ENCODE data around the gene SHROOM2. TPM values are rescaled to one million over a fixed set of nuclear protein-coding genes. Genes with fewer than 3 reads are reported as not detected.

The SHROOM2 gene
- polyA plus RNA-seq, 1 donor (not counting 4 experiments of a cell fraction or from before 2014, with no cell fraction given): 3.3 TPM

GRCh38 chrX:9905288-9905687 lies 119.1 kb downstream of the SHROOM2 start:
- Histone ChIP-seq H3K9me1 (ENCODE audit: control insufficient read depth, extremely low read depth, insufficient read depth, low read length) (no peaks in the 10 kb centered on the region), H3K27ac (ENCODE audit: control insufficient read depth, insufficient read depth, low read length) (no peak overlapping the region), H3K9me3 (ENCODE audit: control insufficient read depth, low read depth, low read length) (no peaks in the 10 kb centered on the region), H3K4me2 (ENCODE audit: control insufficient read depth, extremely low read depth, insufficient read depth, low read depth, low read length) (no peak overlapping the region), H3K36me3 (ENCODE audit: control insufficient read depth in 2 of 2, extremely low read depth in 1 of 2, insufficient read depth in 2 of 2, low read length in 2 of 2) (no peaks in the 10 kb centered on the region), H3K4me3 (ENCODE audit: control insufficient read depth in 2 of 3, extremely low read depth in 1 of 3, insufficient read depth in 2 of 3, low read depth in 1 of 3, low read length in 3 of 3) (no peak overlapping the region), H3K79me2 (ENCODE audit: control insufficient read depth, insufficient read depth, low read length) (no peaks in the 10 kb centered on the region), H3K4me1 (ENCODE audit: control insufficient read depth, extremely low read depth, insufficient read depth, low read length) (peaks cover 26% of the 10 kb centered on the region), H3K27me3 (ENCODE audit: control insufficient read depth, extremely low read depth, insufficient read depth, low read length) (no peaks in the 10 kb centered on the region), H2AFZ (ENCODE audit: control insufficient read depth, low read length) (no peak overlapping the region), H4K20me1 (ENCODE audit: control insufficient read depth, extremely low read depth, insufficient read depth, low read length) (no peaks in the 10 kb centered on the region), H3K9ac (ENCODE audit: control insufficient read depth, extremely low read depth, insufficient read depth, low read length) (no peak overlapping the region)
- TF ChIP-seq EZH2 (IDR thresholded peaks at IDR 0.05; ENCODE audit: low read length) (no peak), CTCF (optimal IDR thresholded peaks at IDR 0.05 in 1 of 3, IDR thresholded peaks at IDR 0.05 in 1 of 3, conservative IDR thresholded peaks at IDR 0.05 in 1 of 3; ENCODE audit: extremely low read depth in 1 of 3, insufficient read depth in 2 of 3, low read length in 3 of 3) (no peak)
- no peak for DNase-seq (ENCODE audit: low read depth, low spot score)
- dilution Hi-C loops (cut with MboI; ENCODE audit: extremely low pct_ligation_motif_present, low sequenced_read_pairs): no loop called here
- FAIRE-seq: no peak

GRCh38 chrX:9905721-9906120 lies 119.5 kb downstream of the SHROOM2 start:
- Histone ChIP-seq H3K9me1 (ENCODE audit: control insufficient read depth, extremely low read depth, insufficient read depth, low read length) (no peaks in the 10 kb centered on the region), H3K9ac (ENCODE audit: control insufficient read depth, extremely low read depth, insufficient read depth, low read length) (no peak overlapping the region), H3K4me2 (ENCODE audit: control insufficient read depth, extremely low read depth, insufficient read depth, low read depth, low read length) (no peak overlapping the region), H3K27ac (ENCODE audit: control insufficient read depth, insufficient read depth, low read length) (no peak overlapping the region), H3K27me3 (ENCODE audit: control insufficient read depth, extremely low read depth, insufficient read depth, low read length) (no peaks in the 10 kb centered on the region), H2AFZ (ENCODE audit: control insufficient read depth, low read length) (no peak overlapping the region), H3K79me2 (ENCODE audit: control insufficient read depth, insufficient read depth, low read length) (no peaks in the 10 kb centered on the region), H3K4me1 (ENCODE audit: control insufficient read depth, extremely low read depth, insufficient read depth, low read length) (peaks cover 26% of the 10 kb centered on the region), H4K20me1 (ENCODE audit: control insufficient read depth, extremely low read depth, insufficient read depth, low read length) (no peaks in the 10 kb centered on the region), H3K36me3 (ENCODE audit: control insufficient read depth in 2 of 2, extremely low read depth in 1 of 2, insufficient read depth in 2 of 2, low read length in 2 of 2) (no peaks in the 10 kb centered on the region), H3K4me3 (ENCODE audit: control insufficient read depth in 2 of 3, extremely low read depth in 1 of 3, insufficient read depth in 2 of 3, low read depth in 1 of 3, low read length in 3 of 3) (no peak overlapping the region), H3K9me3 (ENCODE audit: control insufficient read depth, low read depth, low read length) (no peaks in the 10 kb centered on the region)
- FAIRE-seq (no peak), DNase-seq (ENCODE audit: low read depth, low spot score) (no peak)
- dilution Hi-C loops (cut with MboI; ENCODE audit: extremely low pct_ligation_motif_present, low sequenced_read_pairs): no loop called here
- TF ChIP-seq EZH2 (IDR thresholded peaks at IDR 0.05; ENCODE audit: low read length): no peak
- TF ChIP-seq CTCF (optimal IDR thresholded peaks at IDR 0.05 in 1 of 3, IDR thresholded peaks at IDR 0.05 in 1 of 3, conservative IDR thresholded peaks at IDR 0.05 in 1 of 3; ENCODE audit: extremely low read depth in 1 of 3, insufficient read depth in 2 of 3, low read length in 3 of 3): no peak

Data from keratinocyte (primary cell).